ENCODE data around the gene DNAH12. TPM values are rescaled to one million over a fixed set of nuclear protein-coding genes. Genes with fewer than 3 reads are reported as not detected.

The DNAH12 gene
- total and polyA plus RNA-seq, 9 of the 15 experiments (the other 6 are each of a cell fraction or from before 2014, with no cell fraction given) = 0.01 to 0.04 (median 0.01) TPM; not detected in 5

- TF ChIP-seq, protein P1, sequence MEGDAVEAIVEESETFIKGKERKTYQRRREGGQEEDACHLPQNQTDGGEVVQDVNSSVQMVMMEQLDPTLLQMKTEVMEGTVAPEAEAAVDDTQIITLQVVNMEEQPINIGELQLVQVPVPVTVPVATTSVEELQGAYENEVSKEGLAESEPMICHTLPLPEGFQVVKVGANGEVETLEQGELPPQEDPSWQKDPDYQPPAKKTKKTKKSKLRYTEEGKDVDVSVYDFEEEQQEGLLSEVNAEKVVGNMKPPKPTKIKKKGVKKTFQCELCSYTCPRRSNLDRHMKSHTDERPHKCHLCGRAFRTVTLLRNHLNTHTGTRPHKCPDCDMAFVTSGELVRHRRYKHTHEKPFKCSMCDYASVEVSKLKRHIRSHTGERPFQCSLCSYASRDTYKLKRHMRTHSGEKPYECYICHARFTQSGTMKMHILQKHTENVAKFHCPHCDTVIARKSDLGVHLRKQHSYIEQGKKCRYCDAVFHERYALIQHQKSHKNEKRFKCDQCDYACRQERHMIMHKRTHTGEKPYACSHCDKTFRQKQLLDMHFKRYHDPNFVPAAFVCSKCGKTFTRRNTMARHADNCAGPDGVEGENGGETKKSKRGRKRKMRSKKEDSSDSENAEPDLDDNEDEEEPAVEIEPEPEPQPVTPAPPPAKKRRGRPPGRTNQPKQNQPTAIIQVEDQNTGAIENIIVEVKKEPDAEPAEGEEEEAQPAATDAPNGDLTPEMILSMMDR (IDR thresholded peaks at IDR 0.05 in 2 of 3, conservative IDR thresholded peaks at IDR 0.05 in 1 of 3; ENCODE audit: insufficient read depth in 2 of 3, low read depth in 1 of 3, low read length in 3 of 3) = peak; percentile 20 to 40 (median 27); a peak in 2 of 6 replicates
- TF ChIP-seq YY1 (IDR thresholded peaks at IDR 0.05; ENCODE audit: borderline replicate concordance in 1 of 3, control insufficient read depth in 1 of 3, extremely low read depth in 1 of 3, insufficient read depth in 3 of 3, insufficient read length in 1 of 3, insufficient replicate concordance in 2 of 3, low read depth in 1 of 3, low read length in 2 of 3) (no peak), ARID3A (IDR thresholded peaks at IDR 0.05; ENCODE audit: borderline replicate concordance, low read depth, low read length) (no peak), SREBF2 (CRISPR knock-in tag; IDR thresholded peaks at IDR 0.05) (no peak), ZBTB1 (CRISPR knock-in tag; IDR thresholded peaks at IDR 0.05; ENCODE audit: borderline replicate concordance, low read depth) (no peak), ZBTB34 (CRISPR knock-in tag; IDR thresholded peaks at IDR 0.05) (no peak), EWSR1 (IDR thresholded peaks at IDR 0.05; ENCODE audit: borderline replicate concordance, low read depth, partially characterized antibody) (no peak), MTA1 (IDR thresholded peaks at IDR 0.05; ENCODE audit: borderline replicate concordance) (no peak), ZNF124 (CRISPR knock-in tag; IDR thresholded peaks at IDR 0.05) (no peak)
- TF ChIP-seq, protein P2, sequence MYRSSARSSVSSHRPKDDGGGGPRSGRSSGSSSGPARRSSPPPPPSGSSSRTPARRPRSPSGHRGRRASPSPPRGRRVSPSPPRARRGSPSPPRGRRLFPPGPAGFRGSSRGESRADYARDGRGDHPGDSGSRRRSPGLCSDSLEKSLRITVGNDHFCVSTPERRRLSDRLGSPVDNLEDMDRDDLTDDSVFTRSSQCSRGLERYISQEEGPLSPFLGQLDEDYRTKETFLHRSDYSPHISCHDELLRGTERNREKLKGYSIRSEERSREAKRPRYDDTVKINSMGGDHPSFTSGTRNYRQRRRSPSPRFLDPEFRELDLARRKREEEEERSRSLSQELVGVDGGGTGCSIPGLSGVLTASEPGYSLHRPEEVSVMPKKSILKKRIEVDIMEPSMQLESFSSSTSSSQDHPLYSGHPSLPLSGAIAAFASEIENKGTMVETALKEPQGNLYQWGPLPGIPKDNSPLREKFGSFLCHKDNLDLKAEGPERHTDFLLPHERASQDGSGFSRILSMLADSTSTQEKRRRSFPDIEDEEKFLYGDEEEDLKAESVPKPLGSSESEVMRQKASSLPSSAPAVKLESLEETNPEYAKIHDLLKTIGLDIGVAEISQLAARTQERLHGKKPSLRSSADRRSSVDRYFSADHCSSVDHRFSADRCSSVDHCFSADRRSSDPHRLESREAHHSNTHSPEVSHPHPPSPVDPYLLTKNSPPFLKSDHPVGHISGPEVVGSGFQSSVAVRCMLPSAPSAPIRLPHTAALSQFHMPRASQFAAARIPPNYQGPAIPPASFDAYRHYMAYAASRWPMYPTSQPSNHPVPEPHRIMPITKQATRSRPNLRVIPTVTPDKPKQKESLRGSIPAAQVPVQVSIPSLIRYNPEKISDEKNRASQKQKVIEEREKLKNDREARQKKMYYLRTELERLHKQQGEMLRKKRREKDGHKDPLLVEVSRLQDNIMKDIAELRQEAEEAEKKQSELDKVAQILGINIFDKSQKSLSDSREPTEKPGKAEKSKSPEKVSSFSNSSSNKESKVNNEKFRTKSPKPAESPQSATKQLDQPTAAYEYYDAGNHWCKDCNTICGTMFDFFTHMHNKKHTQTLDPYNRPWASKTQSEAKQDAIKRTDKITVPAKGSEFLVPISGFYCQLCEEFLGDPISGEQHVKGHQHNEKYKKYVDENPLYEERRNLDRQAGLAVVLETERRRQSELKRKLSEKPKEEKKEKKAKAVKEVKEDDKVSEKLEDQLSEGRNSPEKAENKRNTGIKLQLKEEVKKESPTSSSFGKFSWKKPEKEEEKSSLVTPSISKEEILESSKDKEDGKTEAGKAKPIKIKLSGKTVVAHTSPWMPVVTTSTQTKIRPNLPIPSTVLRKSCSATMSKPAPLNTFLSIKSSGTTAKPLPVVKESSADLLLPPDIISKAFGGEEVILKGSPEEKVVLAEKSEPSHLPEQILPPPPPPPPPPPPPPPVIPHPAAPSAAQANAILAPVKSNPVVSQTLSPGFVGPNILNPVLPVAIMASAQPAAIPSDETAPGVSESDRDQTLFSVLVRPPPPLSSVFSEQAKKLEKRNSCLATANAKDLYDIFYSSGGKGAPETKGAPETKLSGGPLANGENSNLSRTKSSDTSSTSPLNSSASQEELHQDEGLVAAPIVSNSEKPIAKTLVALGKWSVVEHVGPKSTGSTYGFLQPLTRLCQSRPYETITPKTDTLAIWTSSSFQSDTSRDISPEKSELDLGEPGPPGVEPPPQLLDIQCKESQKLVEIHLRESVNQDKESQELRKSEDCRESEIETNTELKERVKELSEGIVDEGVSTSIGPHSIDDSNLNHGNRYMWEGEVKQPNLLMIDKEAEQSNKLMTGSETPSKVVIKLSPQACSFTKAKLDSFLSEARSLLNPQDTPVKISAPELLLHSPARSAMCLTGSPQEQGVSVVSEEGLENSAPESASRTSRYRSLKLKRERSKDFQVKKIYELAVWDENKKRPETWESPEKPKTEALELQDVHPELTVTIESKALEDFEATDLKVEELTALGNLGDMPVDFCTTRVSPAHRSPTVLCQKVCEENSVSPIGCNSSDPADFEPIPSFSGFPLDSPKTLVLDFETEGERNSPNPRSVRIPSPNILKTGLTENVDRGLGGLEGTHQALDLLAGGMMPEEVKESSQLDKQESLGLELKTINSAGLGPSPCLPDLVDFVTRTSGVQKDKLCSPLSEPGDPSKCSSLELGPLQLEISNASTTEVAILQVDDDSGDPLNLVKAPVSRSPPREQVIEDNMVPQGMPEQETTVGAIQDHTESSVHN (IDR thresholded peaks at IDR 0.05; ENCODE audit: borderline replicate concordance in 1 of 2, low read depth in 1 of 2) = no peak
- TF ChIP-seq, protein P3, sequence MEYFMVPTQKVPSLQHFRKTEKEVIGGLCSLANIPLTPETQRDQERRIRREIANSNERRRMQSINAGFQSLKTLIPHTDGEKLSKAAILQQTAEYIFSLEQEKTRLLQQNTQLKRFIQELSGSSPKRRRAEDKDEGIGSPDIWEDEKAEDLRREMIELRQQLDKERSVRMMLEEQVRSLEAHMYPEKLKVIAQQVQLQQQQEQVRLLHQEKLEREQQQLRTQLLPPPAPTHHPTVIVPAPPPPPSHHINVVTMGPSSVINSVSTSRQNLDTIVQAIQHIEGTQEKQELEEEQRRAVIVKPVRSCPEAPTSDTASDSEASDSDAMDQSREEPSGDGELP (CRISPR knock-in tag; IDR thresholded peaks at IDR 0.05; ENCODE audit: borderline replicate concordance) = no peak
Observed at GRCh38 chr3:57434041-57434440, 110.1 kb downstream of the DNAH12 start (continued).
